Kidney epithelial cell (primary cell): ENCODE measurements around the gene ACE2. TPM values are rescaled to one million over a fixed set of nuclear protein-coding genes. Genes with fewer than 3 reads are reported as not detected.

Experiments used
- DNase-seq: peaks from one replicate; pipeline ENCODE4 v3.0.0-alpha.2; 2010; ENCODE audit warnings: low read depth
- H3K27me3 ChIP-seq: 2 replicates; pipeline ENCODE4 v1.6.0; 2011; ENCODE audit warnings: low read length; ENCODE audit not compliant: control insufficient read depth, insufficient read depth
- H3K36me3 ChIP-seq: 2 replicates; pipeline ENCODE4 v1.5.1; 2011; ENCODE audit warnings: low read length; ENCODE audit not compliant: control insufficient read depth, insufficient read depth
- H3K4me3 ChIP-seq: 2 replicates; pipeline ENCODE4 v1.5.1; 2011; ENCODE audit warnings: low read depth, mild to moderate bottlenecking, control low read depth, low read length
- CTCF ChIP-seq: IDR thresholded peaks from 2 replicates; pipeline ENCODE4 v1.5.1; 2011; ENCODE audit warnings: mild to moderate bottlenecking, moderate library complexity, low read length, control low read depth, inconsistent platforms; ENCODE audit not compliant: insufficient read depth, poor library complexity, severe bottlenecking
- total RNA-seq: library from RNA; depleted of rRNA; stranded (reverse); fragments of >200 nt; gene quantifications from 2 replicates; pipeline ENCODE4 v1.2.3, GENCODE V29; 2015

ACE2 gene
- total RNA-seq, 1 donor from 2014 or later, result not detected

GRCh38 chrX:15643786-15644559 is 43.2 kb upstream of the ACE2 start:
- no peak for DNase-seq

GRCh38 chrX:15631637-15632036 is 30.9 kb upstream of the ACE2 start:
- no peak for DNase-seq
- Histone ChIP-seq H3K4me3 (no peak overlapping the region), H3K36me3 (no peaks in the 10 kb centered on the region), H3K27me3 (peaks cover 2% of the 10 kb centered on the region)
- no peak for TF ChIP-seq CTCF

More at GRCh38 chrX:15643786-15644559, 43.2 kb upstream of the ACE2 start:
- TF ChIP-seq CTCF, result no peak
- no peak overlapping the region for H3K4me3 ChIP-seq
- no peaks in the 10 kb centered on the region for H3K36me3 ChIP-seq
- peaks cover 5% of the 10 kb centered on the region for H3K27me3 ChIP-seq

- H3K4me3 ChIP-seq, result no peak overlapping the region
- H3K36me3 ChIP-seq, result no peaks in the 10 kb centered on the region
- no peak for TF ChIP-seq CTCF
- DNase-seq, result no peak
- no peaks in the 10 kb centered on the region for H3K27me3 ChIP-seq
Observed at GRCh38 chrX:15623054-15623453, 22.3 kb upstream of the ACE2 start.

GRCh38 chrX:15619053-15619755 is 18.4 kb upstream of the ACE2 start:
- H3K36me3 ChIP-seq, result no peaks in the 10 kb centered on the region
- no peak for TF ChIP-seq CTCF
- H3K4me3 ChIP-seq, result no peak overlapping the region
- H3K27me3 ChIP-seq, result no peaks in the 10 kb centered on the region
- peak; percentile 56 for DNase-seq

- Histone ChIP-seq H3K36me3 (no peaks in the 10 kb centered on the region), H3K4me3 (no peak overlapping the region), H3K27me3 (no peaks in the 10 kb centered on the region)
- TF ChIP-seq CTCF, result no peak
- no peak for DNase-seq
Observed at GRCh38 chrX:15617111-15617510, 16.4 kb upstream of the ACE2 start.

GRCh38 chrX:15616531-15616930 is 15.8 kb upstream of the ACE2 start:
- Histone ChIP-seq H3K4me3 (no peak overlapping the region), H3K27me3 (no peaks in the 10 kb centered on the region), H3K36me3 (no peaks in the 10 kb centered on the region)
- no peak for TF ChIP-seq CTCF
- DNase-seq, result no peak
